Gastrocnemius medialis (tissue), 4 donors: Measurements from ENCODE around the gene CPVL. TPM values are rescaled to one million over a fixed set of nuclear protein-coding genes. Genes with fewer than 3 reads are reported as not detected.
"Not testable (repeated sequence)": the region's sequence is repeated elsewhere in the genome, so short reads cannot be mapped to it uniquely, and the experiment has no call there.

Experiments used
- ATAC-seq, 2 donors: fragments of 150-250 bp; one replicate each; pipeline ENCODE4 v1.9.1; 2016
- DNase-seq, 2 donors: peaks; one replicate each; pipeline ENCODE4 v3.0.0-alpha.2; 2019
- H3K27ac ChIP-seq, 4 donors: fragments of 200-600 bp; sonication (generic); 1 replicate in 1 of 4; 2 replicates in 3 of 4; pipeline ENCODE4 v1.5.1; 2016 to 2018; ENCODE audit warnings: mild to moderate bottlenecking in 2 of 4, moderate library complexity in 1 of 4
- H3K27me3 ChIP-seq, 3 donors: fragments of 200-600 bp; sonication (generic) in 2 of 3; 1 replicate in 1 of 3; 2 replicates in 2 of 3; pipeline versions ENCODE4 v1.5.1 to v1.6.0; 2016 to 2019; ENCODE audit warnings: mild to moderate bottlenecking in 1 of 3, moderate library complexity in 1 of 3
- H3K36me3 ChIP-seq, 2 donors: fragments of 200-600 bp; sonication (generic) in 1 of 2; one replicate each; pipeline ENCODE4 v1.5.1; 2017 to 2018
- H3K4me1 ChIP-seq, 2 donors: fragments of 200-600 bp; sonication (generic) in 1 of 2; one replicate each; pipeline ENCODE4 v1.5.1; 2016 to 2017; ENCODE audit warnings: mild to moderate bottlenecking in 2 of 2
- H3K4me3 ChIP-seq, 4 donors: fragments of 200-600 bp; sonication (generic) in 3 of 4; 1 replicate in 1 of 4; 2 replicates in 3 of 4; pipeline ENCODE4 v1.5.1; 2016 to 2019; ENCODE audit warnings: mild to moderate bottlenecking in 2 of 4
- H3K9me3 ChIP-seq, 3 donors: fragments of 200-600 bp; sonication (generic) in 2 of 3; 1 replicate in 1 of 3; 2 replicates in 2 of 3; pipeline ENCODE4 v1.5.1; 2016 to 2019
- POLR2A ChIP-seq, 2 donors: fragments of 450-650 bp; IDR thresholded peaks; one replicate each; pipeline ENCODE4 v1.6.1; 2017; ENCODE audit warnings: antibody characterized with exemption in 2 of 2, mild to moderate bottlenecking in 2 of 2, moderate library complexity in 2 of 2
- in situ Hi-C, 4 donors: fragments of 200-750 bp; cut with MboI; loops; one replicate each; pipeline versions ENCODE4 v1.15.0 to v1.8.0; 2017; ENCODE audit warnings: low sequenced_read_pairs in 4 of 4
- intact Hi-C: fragments of 100-400 bp; cut with DNase I; formaldehyde crosslinking; loops from one replicate; pipeline ENCODE4 v1.15.1; 2023; ENCODE audit warnings: low total_unique reads
- total RNA-seq, 4 donors: library from RNA; depleted of rRNA; stranded (reverse); fragments of >200 nt; gene quantifications; one replicate each; pipeline versions ENCODE4 v1.1.0 to v1.2.3, GENCODE V29; 2016
- TF ChIP-seq, protein P1 (sequence below), 5 experiments: fragments of 450-650 bp in 3 of 5; fragments of 200-600 bp in 2 of 5; sonication (generic) in 2 of 5; IDR thresholded peaks in 4 of 5; conservative IDR thresholded peaks in 1 of 5; 1 replicate in 4 of 5; 2 replicates in 1 of 5; pipeline ENCODE4 v1.5.1; 2016 to 2019; ENCODE audit warnings: antibody characterized with exemption in 5 of 5, mild to moderate bottlenecking in 3 of 5, moderate library complexity in 3 of 5

Gene CPVL
- total RNA-seq, 4 donors from 2014 or later = 5.6 to 11.8 (median 6.2) TPM

DNA sequence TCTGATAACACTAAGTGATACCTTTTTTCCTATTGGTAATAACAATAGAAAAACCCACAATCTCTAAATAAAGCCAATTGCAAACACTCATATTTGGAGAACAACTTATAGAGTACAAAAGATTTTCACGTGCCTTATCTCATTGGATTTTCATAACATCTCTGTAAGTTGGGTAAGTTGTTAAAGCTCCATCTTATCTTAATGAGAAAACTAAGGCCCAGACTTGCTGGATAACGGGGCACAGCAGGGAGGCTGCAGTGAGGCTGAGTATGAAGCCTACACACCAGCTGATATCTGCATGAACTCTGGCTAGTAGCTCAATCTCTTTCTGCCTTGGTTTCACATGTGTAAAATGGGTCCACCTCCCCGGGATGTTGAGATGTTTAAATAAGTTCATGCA lies 26.8 kb downstream of the CPVL start:
- intact Hi-C loops (loop anchor here (10.0 kb wide), 1 partner anchor 75 kb away; the partner anchor contains the start of gene CHN2), in situ Hi-C loops (loop anchor here in 1 of 4 donors (10.0 kb wide), 1 partner anchor 285 kb away; no protein-coding TSS in a partner anchor)
- H3K4me1 ChIP-seq = peaks cover 3 to 19% of the 10 kb centered on the region in 2 donors

DNA sequence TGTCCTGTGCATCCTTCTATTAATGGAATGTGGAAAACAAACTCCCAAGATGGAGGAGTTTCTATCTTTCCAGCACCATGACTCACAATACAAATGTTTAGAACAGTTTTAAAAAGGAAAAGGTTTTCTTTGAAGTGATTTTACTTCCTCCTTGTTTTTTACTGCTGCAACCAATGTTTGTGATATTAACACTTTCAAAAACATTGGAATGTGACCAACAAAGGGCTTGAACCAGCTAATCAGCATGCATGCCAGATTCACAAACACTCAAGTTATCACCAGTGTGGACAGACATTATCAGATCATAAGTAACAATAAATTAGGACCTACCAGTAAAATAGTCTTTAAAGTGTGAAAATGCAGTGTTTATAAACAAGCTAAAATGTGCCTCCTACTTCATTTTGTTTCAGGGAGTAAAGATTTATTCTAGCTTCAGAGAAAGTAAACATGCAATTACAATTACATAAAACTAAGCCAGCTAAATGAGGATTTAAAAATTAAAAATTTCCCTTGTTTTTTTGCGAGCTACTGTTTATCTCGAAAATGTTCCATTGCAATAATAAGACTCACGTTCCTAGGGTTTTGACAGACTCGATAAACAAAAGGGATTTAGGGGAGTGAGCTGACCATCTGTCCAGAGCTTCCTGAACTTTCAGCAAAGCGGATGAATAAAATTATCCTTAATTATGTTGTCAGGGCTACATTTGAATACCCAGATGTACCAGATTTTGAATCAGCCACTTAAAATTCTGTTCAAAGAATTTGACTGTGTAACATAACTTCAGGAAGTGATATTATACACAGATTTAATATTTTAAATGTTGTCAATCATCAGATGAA lies 29.8 kb downstream of the CPVL start:
- H3K9me3 ChIP-seq = no peaks in the 10 kb centered on the region
- peak overlapping the region in 2 of 4 donors; percentile 19 to 23 for H3K27ac ChIP-seq
- intact Hi-C loops = loop anchor here (10.0 kb wide), 1 partner anchor 78 kb away; the partner anchor contains the start of gene CHN2
- H3K27me3 ChIP-seq = no peaks in the 10 kb centered on the region
- in situ Hi-C loops = loop anchor here in 1 of 4 donors (10.0 kb wide), 1 partner anchor 288 kb away; no protein-coding TSS in a partner anchor
- H3K36me3 ChIP-seq = no peaks in the 10 kb centered on the region
- ATAC-seq = no peak
- TF ChIP-seq, protein P1, sequence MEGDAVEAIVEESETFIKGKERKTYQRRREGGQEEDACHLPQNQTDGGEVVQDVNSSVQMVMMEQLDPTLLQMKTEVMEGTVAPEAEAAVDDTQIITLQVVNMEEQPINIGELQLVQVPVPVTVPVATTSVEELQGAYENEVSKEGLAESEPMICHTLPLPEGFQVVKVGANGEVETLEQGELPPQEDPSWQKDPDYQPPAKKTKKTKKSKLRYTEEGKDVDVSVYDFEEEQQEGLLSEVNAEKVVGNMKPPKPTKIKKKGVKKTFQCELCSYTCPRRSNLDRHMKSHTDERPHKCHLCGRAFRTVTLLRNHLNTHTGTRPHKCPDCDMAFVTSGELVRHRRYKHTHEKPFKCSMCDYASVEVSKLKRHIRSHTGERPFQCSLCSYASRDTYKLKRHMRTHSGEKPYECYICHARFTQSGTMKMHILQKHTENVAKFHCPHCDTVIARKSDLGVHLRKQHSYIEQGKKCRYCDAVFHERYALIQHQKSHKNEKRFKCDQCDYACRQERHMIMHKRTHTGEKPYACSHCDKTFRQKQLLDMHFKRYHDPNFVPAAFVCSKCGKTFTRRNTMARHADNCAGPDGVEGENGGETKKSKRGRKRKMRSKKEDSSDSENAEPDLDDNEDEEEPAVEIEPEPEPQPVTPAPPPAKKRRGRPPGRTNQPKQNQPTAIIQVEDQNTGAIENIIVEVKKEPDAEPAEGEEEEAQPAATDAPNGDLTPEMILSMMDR (IDR thresholded peaks at IDR 0.05 in 4 of 5, conservative IDR thresholded peaks at IDR 0.05 in 1 of 5) = no peak
- no peak for TF ChIP-seq POLR2A (IDR thresholded peaks at IDR 0.05)
- H3K4me3 ChIP-seq = no peak overlapping the region
- peaks cover 0 to under 1% of the 10 kb centered on the region in 2 donors for H3K4me1 ChIP-seq
- DNase-seq = no peak

More for the DNA sequence above, 26.8 kb downstream of the CPVL start:
- no peak for DNase-seq
- H3K4me3 ChIP-seq = no peak overlapping the region
- no peaks in the 10 kb centered on the region for H3K9me3 ChIP-seq
- H3K36me3 ChIP-seq = no peaks in the 10 kb centered on the region
- no peaks in the 10 kb centered on the region for H3K27me3 ChIP-seq
- TF ChIP-seq, protein P1 (IDR thresholded peaks at IDR 0.05 in 4 of 5, conservative IDR thresholded peaks at IDR 0.05 in 1 of 5) = no peak
- TF ChIP-seq POLR2A (IDR thresholded peaks at IDR 0.05) = no peak
- no peak for ATAC-seq
- no peak overlapping the region for H3K27ac ChIP-seq

DNA sequence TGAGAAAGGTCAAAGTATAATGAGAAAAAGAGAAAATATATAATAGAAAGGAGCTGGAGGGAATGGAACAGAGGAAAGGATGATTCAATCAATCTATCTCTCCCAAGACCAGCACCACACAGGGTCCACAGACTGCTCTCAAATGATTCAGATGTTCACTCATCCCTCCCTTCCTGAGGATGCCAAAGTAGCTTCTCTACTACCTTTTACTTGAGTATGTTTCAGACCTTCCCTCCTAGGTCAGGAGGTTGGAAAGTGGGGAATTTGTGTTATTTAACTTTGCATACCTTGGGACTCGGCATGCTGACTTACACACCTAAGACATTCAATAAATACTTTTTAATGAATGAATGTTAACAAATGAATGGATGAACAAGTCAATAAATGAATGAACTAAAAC lies 30.6 kb downstream of the CPVL start:
- H3K36me3 ChIP-seq = no peaks in the 10 kb centered on the region
- in situ Hi-C loops (loop anchor here in 1 of 4 donors (10.0 kb wide), 1 partner anchor 289 kb away; no protein-coding TSS in a partner anchor), intact Hi-C loops (loop anchor here (10.0 kb wide), 1 partner anchor 79 kb away; the partner anchor contains the start of gene CHN2)
- TF ChIP-seq, protein P1 (IDR thresholded peaks at IDR 0.05 in 4 of 5, conservative IDR thresholded peaks at IDR 0.05 in 1 of 5) = no peak
- no peak for TF ChIP-seq POLR2A (IDR thresholded peaks at IDR 0.05)
- H3K4me3 ChIP-seq = no peak overlapping the region
- no peaks in the 10 kb centered on the region for H3K9me3 ChIP-seq
- H3K27me3 ChIP-seq = no peaks in the 10 kb centered on the region
- H3K27ac ChIP-seq = no peak overlapping the region
- DNase-seq = no peak
- ATAC-seq = no peak
- no peaks in the 10 kb centered on the region for H3K4me1 ChIP-seq

DNA sequence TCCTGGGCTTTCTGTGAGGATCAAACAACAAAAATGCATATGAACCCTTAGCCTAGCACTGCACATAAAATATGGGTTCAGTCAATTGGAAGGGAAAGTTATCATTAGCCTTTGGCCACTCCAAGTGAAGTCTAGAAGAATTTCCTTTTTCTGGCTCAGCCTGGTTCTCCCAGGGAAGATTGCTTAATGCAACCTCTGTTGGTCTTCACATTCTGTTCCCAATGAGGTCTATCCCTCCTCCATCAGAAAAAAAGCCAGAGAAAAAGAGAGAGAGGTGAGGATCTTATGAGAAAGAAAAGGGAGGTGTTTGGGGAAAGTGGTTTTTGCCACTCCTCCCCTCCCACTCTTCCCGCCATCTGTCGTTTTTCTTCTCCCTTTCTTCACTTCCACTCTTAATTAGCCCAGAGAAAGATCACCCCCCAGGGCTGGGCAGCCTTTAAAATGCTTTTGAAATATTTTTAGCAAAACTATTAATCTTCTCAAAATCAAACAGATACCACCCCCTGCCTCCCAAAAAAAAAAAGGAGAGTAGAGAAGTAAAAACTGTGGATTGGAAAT lies 31.1 kb downstream of the CPVL start:
- H3K4me3 ChIP-seq = no peak overlapping the region

DNA sequence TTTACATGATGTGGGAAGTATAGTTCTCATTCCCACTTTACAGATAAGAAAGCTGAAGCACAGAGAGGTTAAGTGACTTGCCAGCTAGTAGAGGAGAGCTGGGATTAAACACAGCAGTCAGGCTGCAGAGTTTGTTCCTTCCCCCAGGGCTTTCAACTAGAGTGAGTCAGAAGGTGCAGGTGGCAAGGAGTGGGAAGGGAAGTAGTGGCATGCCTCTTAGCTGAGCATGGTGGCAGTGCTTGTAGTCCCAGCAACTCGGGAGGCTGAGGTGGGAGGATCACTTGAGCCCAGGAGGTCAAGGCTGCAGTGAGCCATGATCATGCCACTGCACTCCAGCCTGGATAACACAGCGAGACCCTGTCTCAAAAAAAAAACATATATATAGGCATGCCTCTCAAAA lies 32.1 kb downstream of the CPVL start:
- DNase-seq, H3K4me1 ChIP-seq, H3K27ac ChIP-seq, H3K36me3 ChIP-seq, H3K4me3 ChIP-seq, ATAC-seq, H3K9me3 ChIP-seq, H3K27me3 ChIP-seq: not testable (repeated sequence)
- intact Hi-C loops (loop anchor here (5.0 to 10.0 kb wide), 2 partner anchors 81 to 293 kb away; partner anchors contain the start of gene CHN2), in situ Hi-C loops (loop anchor here in 1 of 4 donors (10.0 kb wide), 1 partner anchor 291 kb away; no protein-coding TSS in a partner anchor)

More for the DNA sequence above, 31.1 kb downstream of the CPVL start:
- H3K27me3 ChIP-seq = no peaks in the 10 kb centered on the region
- H3K27ac ChIP-seq = no peak overlapping the region
- H3K36me3 ChIP-seq = no peaks in the 10 kb centered on the region
- TF ChIP-seq, protein P1 (IDR thresholded peaks at IDR 0.05 in 4 of 5, conservative IDR thresholded peaks at IDR 0.05 in 1 of 5) = no peak
- DNase-seq (no peak), ATAC-seq (peak in 1 of 2 donors; percentile 57)
- intact Hi-C loops (loop anchor here (10.0 kb wide), 1 partner anchor 80 kb away; the partner anchor contains the start of gene CHN2), in situ Hi-C loops (loop anchor here in 1 of 4 donors (10.0 kb wide), 1 partner anchor 290 kb away; no protein-coding TSS in a partner anchor)
- no peaks in the 10 kb centered on the region for H3K4me1 ChIP-seq
- H3K9me3 ChIP-seq = no peaks in the 10 kb centered on the region
